NCI-H2107 treated with DMSO at 0.1 percent for 48 hours (cell line): ENCODE measurements around the gene CNNM3.
"Not testable (repeated sequence)": the region's sequence is repeated elsewhere in the genome, so short reads cannot be mapped to it uniquely, and the experiment has no call there.

ENCODE experiments used
- DNase-seq: peaks from one replicate; lab custom pipeline; 2025; ENCODE audit not compliant: unreplicated experiment; lab: John Stamatoyannopoulos, UW

CNNM3 gene

DNA sequence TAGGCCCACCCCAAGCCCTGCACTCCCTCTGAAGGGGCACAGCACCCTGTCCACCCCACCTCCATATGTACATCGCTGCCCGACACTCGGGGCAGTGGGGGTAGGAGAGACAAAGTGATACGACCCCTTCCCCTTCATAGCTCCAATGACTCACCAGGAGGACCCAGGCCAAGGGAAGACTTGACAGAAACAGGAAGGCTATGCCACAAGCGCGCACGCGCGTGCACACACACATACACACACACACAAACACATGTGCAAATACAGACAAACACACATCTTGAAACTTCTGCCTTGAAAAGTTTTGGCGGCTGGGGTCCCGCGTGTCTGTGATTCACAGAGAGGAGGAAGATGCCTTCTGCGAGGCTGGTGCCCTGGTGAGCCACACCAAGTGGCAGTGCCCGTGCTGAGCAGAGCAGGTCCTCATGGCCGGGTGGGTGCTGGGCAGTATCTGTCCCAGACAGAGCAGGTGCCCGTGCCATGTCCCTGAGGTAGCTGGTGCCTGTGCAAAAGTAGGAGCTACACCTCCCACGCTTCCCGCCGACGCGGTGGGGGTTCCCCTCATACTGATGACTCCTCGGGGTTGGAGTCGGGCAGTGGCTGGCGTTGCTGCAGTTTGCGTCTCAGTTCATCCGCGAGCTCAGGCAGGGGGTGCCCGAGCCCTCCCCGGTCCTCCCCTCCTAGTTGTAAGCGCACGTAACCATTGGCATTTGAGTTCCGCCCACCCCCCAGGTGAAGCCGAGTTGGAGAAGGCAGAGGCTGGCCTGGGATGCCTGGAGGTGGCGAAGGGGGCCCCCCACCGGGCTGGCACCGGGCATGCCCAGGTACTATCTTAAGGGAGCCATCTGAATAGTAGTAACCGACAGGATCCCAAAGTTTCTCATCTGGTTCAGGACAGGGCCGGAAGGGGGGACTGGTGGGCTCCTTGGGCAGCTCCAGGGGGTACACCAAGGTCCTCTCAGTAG, 44.3 kb downstream of the CNNM3 start:
- no peak for DNase-seq

DNA sequence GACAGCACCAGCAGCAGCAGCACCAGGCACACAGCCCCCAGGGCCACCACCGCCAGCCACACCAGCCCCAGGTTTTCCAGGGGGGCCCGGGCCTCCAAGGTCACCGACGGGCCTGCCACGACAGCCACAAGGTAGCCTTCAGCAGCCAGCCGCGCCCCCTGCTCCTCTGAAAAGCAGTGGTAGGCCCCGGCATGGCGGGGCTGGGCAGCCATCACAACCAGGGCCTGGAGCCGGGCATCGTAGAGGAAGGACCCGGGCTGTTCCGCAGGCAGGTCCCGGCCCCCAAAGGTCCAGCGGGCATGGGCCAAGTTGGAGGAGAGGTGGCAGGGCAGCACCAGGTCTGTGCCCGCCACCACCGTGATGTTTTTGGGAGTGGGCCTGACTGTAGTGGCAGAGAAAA, 45.0 kb downstream of the CNNM3 start:
- no peak for DNase-seq

GRCh38 chr2:96863056-96863455, 47.0 kb downstream of the CNNM3 start:
- not testable (repeated sequence) for DNase-seq

DNA sequence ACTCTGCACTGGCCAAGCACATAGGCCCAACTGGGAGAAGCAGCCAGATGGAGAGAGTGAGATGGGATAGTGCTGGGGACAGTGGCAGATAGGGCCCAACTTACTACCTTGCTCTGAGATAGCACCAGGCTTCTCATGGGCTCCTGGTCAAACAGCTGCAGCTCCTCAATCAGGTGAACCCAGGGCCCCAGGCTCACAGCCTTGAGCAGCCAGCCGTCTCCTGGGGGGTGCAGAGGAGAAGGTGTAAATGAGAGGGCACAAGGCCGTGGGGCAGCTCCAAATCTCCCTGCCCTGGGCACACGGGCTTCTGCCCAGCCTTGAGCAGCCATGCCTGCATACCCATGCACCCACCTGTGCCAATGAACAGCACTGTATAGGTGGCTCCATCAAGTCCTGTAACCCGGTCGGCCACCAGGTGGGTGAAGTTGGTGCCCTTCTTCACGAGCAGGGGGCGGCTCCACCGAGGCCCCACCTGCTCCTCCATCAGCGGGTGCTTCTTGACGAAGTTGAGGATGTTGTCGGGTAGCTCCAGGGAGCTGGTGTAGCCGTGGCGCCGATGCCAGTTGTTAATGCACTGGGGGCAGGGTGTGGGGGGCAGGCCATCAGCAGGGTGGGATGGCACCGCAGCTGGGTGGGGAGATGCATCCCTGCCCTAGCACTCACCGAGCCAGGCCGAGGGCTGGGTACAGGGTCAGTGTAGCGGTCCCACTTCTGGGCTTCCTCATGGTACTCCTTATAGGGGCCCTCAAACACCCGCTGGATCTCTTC, 47.7 kb downstream of the CNNM3 start:
- DNase-seq, result no peak

- no peak for DNase-seq
These were observed 48.4 kb downstream of the CNNM3 start for GRCh38 chr2:96864343-96865091.

GRCh38 chr2:96865654-96866053, 49.6 kb downstream of the CNNM3 start:
- no peak for DNase-seq

DNA sequence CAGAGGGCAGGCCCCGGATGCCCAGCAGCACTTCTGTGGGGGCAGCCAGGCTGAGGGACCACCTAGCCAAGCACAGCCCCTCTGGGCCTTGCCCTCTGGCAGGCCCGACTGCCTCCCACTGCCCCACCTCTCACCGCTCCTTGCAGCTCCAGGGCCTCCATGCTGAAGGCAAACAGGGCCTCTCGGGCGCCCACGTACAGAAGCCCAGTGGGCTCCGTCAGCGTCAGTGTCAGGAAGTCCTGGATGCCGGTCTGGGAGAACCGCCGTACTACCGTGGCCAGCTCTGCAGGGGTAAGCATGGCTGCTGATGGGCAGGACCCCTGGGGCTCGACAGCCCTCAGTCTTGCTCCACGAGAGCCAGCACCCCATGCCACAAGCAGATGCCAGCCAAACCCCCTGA, 50.1 kb downstream of the CNNM3 start:
- no peak for DNase-seq

DNA sequence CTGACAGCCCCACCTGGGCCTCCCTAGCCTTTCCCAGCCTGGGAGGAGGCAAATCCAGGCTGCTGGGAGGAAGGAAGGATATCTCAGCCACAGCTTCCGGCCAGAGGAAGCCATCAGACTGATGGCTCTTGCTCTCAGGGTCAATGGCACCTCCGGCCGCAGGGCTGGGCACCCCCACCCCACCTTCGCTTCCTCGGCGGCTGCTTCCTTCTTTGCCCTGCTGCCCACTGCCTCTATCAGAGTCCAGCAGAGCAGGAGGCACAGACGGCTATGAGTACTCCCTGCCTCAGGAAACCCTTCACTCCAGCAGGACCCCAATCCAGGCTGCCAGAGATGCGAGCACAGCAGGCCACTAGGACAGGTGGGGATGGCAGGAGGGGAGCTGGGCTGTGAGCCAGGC, 50.5 kb downstream of the CNNM3 start:
- no peak for DNase-seq

DNA sequence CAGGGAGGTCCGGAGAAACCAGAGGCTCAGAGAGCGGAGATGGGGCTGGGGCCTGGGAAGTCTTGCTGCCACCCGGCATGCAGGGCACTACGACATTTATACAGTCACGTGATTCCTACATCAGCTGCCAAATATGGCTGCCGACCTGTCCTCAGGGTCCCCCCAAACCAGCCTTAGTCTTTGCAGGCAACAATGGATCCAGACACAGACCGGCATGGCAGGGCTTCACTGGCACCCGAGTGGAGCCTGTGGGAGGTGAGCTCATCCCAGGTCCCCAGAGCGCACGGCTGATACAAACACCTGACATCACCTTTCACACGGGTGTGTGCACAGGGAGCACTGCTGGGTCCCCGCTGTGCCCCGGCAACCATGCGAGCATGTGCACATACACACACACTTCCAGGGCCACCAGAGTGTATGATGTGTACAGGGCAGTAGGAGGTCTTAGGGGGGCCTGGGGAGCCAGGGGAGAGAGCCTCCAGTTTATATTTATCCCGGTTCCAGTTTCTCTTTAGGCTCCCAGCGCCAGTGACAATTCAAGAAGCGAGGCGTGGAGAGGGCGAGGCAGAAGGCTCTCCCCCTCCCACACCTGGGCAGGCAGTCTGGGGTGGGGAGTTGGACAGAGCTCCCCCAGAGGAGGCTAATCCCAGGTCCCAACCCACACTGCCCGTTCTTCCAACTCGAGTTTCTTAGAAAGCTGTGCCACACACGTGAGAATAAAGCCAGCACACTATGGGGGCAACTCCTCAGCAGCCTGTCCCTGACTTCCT, 51.1 kb downstream of the CNNM3 start:
- DNase-seq, result no peak

GRCh38 chr2:96867756-96868554, 51.9 kb downstream of the CNNM3 start:
- DNase-seq, result no peak

- DNase-seq, result no peak
These were observed 52.6 kb downstream of the CNNM3 start for GRCh38 chr2:96868555-96869280.

DNA sequence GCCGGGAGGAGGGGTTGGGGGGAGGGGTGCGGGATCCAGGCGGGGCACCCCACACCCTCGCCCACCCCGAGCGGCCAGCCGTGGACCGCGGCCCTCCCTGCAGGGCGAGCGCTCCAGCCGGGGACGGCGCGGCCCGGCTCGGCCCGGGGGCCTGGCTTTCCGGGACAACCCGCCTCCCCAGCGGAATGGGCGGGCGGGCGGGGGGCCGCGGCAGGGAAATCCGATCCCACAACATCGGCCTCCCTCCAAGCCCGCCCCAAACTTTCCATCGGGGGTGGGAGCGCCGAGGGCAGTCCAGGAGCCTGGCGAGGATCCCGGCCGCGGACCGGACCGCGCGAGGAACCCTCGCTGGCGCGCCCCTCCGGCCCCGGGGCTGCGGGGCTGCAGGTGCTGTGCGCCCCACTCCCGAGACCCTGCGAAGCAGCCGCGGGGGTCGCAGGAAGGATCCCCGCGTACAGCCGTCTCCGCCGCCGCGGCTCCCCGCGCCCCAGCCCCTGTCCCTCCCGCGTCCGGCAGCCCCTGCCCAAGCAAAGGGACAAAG, 53.3 kb downstream of the CNNM3 start:
- DNase-seq, result no peak

DNA sequence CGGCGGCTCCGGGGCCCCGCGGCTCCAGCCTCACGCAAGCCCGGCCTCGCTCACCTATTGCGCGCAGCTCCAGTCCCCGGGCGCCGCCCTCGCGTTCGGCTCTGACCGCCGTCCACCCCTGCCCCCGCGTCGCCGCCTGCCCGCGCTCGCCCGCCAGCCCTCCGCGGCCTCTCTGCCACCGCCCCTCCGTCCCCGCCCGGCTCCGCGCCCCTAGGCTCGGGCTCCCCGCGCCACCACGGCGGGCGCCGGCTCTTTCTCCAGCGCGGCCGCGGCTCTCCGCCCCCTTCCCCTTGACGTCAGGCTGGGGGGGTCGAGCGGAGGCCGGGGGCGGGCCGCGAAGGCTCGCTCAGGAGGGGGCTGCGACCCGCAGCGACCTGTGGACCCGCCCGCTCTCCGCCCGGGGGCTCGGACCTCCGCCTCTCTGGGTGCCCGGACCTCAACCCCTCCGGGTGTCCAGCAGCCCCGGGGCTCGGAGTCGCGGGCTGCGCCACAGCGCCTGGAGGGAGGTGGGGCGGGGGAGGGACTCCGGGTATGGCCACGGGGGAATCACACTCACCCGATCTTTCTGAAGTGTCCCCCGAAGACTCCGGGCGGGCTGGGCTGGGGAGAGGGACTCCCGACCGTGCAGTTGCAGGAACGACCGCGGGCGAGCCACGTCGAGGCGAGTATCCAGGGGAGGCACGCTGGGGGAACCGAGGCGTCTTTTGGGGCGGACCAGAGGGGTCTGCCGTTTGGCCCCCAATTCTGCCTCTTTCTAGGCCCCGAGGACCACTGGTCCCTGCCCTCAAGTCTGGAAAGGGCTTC, 54.0 kb downstream of the CNNM3 start, which contains the start of gene SEMA4C:
Gene SEMA4C (minus strand): TSS at position 259 of the 804 bp plus-strand sequence. CDS start 2,194 bp downstream, outside the sequence.
- DNase-seq, result no peak

DNA sequence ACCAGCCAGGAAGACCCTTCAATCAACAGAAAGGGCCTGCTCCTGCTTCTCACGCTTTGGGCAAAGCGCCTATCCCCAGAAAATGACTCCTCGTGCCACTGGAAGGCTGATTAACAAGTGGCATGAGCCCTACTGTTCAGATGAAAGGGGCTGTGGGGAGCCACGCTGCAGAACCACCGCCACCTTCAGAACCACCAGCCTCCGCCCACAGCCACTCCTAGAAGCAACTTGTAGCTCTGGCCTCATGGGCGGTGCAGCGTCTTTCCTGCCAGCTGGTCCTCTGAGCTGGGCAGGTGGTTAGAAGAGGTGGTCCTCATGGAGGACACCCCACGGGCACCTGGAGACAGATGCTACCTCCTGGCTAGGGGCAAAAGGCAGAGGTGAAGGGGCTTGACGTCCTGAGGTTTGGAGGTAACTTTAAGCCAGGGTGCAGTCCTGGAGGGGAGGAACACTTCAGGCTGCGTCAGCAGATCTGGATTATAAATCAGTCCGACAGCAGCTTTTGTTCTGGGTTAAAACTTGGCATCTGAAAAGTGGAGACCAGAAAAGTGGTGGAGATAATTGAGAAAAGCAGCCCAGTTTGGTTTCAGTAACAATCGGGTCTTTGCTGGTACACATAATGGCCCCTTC, 54.7 kb downstream of the CNNM3 start:
- peak; percentile 51 for DNase-seq

GRCh38 chr2:96872591-96873349, 56.7 kb downstream of the CNNM3 start:
- no peak for DNase-seq

GRCh38 chr2:96873651-96874096, 57.6 kb downstream of the CNNM3 start:
- DNase-seq, result no peak
